ENCODE measurements around the gene SMYD3.

GRCh38 chr1:246491551-246492053 lies 15.5 kb downstream of the SMYD3 start:
- TF ChIP-seq POLR2AphosphoS5 (IDR thresholded peaks at IDR 0.05; ENCODE audit: low read depth) (no peak), REST (IDR thresholded peaks at IDR 0.05; ENCODE audit: insufficient replicate concordance, low read depth) (no peak), GABPA (IDR thresholded peaks at IDR 0.05; ENCODE audit: low read depth) (no peak), SPI1 (IDR thresholded peaks at IDR 0.05; ENCODE audit: borderline replicate concordance, low read depth) (no peak)
- TF ChIP-seq, protein P1, sequence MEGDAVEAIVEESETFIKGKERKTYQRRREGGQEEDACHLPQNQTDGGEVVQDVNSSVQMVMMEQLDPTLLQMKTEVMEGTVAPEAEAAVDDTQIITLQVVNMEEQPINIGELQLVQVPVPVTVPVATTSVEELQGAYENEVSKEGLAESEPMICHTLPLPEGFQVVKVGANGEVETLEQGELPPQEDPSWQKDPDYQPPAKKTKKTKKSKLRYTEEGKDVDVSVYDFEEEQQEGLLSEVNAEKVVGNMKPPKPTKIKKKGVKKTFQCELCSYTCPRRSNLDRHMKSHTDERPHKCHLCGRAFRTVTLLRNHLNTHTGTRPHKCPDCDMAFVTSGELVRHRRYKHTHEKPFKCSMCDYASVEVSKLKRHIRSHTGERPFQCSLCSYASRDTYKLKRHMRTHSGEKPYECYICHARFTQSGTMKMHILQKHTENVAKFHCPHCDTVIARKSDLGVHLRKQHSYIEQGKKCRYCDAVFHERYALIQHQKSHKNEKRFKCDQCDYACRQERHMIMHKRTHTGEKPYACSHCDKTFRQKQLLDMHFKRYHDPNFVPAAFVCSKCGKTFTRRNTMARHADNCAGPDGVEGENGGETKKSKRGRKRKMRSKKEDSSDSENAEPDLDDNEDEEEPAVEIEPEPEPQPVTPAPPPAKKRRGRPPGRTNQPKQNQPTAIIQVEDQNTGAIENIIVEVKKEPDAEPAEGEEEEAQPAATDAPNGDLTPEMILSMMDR (IDR thresholded peaks at IDR 0.05; ENCODE audit: insufficient read depth, low read length): no peak
